Measurements from ENCODE around the gene SLC19A2. TPM values are rescaled to one million over a fixed set of nuclear protein-coding genes. Genes with fewer than 3 reads are reported as not detected.
A peak's percentile ranks its signal among the peaks of the same experiment; 100 is the strongest.

Gene SLC19A2
- polyA plus RNA-seq, 1 donor from 2014 or later, result 0.16 TPM

DNA sequence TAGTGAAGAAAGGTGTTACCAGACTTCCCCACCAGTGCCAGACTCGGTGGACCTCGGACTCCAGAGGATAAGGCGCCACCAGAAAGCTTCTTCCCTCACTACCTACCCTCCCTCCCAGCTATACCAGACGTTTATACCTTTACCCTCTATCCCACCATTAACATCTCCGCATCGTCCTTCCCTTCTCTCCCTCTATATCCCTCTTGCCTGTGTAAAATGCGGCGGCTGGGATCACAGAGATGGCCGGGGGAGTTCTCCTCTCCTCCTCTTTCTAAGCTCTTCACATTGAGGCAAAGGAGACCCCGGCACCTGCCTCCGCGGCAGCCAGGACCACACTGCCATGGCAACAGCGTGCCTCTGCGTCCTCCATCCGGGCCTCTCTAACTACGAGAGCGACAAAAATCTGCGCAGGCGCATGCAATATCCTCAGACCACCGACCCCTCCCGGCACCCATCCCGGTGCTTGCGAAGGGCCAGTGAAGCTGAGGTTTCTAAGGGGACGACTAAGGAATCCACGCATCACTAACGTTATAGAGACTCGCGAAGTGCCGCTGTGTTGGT, 58.6 kb downstream of the SLC19A2 start, which contains the start of gene CCDC181:
Gene CCDC181 (minus strand): TSS at position 394 of the 561 bp plus-strand sequence. CDS start 2,547 bp downstream, outside the sequence.
- Mint-ChIP-seq H3K36me3 (no peaks in the 10 kb centered on the region), H3K4me1 (peaks cover 0 to 6% (median 5%) of the 10 kb centered on the region in 3 donors), H3K9me3 (peaks cover 0 to 12% (median 0%) of the 10 kb centered on the region in 3 donors), H3K27ac (no peak within 1 kb of the TSS), H3K27me3 (peaks cover 49% of the 10 kb centered on the region), H3K4me3 (peak within 1 kb of the TSS; percentile 9 to 87 (median 72))

- no peaks in the 10 kb centered on the region for H3K36me3 Mint-ChIP-seq
- no peak overlapping the region for H3K4me3 Mint-ChIP-seq
- peaks cover 0 to 6% (median 5%) of the 10 kb centered on the region in 3 donors for H3K4me1 Mint-ChIP-seq
- no peak overlapping the region for H3K27ac Mint-ChIP-seq
- H3K27me3 Mint-ChIP-seq, result peaks cover 47% of the 10 kb centered on the region
- peaks cover 0 to 11% (median 0%) of the 10 kb centered on the region in 3 donors for H3K9me3 Mint-ChIP-seq
Measured at GRCh38 chr1:169426174-169426705, 59.5 kb downstream of the SLC19A2 start.

DNA sequence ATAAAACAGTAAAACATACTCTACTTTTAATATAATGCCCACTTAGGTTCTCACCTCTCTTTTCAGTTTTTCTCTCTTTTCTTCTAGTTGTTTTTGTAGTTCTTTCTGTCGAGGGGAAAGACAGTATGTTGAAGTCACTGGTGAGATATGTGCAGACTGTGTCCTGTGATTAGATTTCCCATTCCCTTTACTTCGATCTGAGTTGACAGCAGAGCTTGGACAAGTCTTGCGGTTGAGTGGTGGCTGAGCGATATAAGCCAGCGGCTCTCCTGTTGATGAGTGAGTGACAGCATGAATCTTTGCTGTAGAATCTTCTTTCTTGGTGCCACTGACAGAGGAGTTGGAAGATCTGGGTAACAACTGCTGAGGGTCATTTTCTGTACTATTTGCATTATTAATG, 64.4 kb downstream of the SLC19A2 start:
- Mint-ChIP-seq H3K4me3 (no peak overlapping the region), H3K36me3 (no peaks in the 10 kb centered on the region), H3K4me1 (no peaks in the 10 kb centered on the region), H3K9me3 (no peaks in the 10 kb centered on the region), H3K27ac (no peak overlapping the region), H3K27me3 (peaks cover 21% of the 10 kb centered on the region)

DNA sequence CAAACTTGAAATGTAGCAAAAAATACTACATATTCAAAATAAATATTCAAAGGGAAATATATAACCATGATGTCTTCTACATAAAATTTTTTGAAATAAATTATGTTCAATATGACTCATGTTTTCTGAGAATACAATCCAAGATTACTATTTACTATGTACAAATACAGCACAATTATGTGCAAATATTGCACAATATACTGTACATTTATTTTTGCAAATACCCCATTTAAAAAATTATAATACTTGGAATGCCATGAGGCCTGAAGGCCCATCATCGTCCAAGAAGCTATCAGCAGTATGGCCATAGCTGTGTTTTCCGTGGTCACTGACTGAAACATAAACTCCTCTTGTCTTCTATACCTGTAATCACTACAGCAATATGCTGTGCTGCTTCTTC, 70.8 kb downstream of the SLC19A2 start:
- Mint-ChIP-seq H3K36me3 (no peaks in the 10 kb centered on the region), H3K27ac (no peak overlapping the region), H3K9me3 (peaks cover 2 to 18% (median 5%) of the 10 kb centered on the region in 3 donors), H3K27me3 (peaks cover 2% of the 10 kb centered on the region), H3K4me1 (no peaks in the 10 kb centered on the region), H3K4me3 (no peak overlapping the region)

Other genes starting within 250 kb of the SLC19A2 start
- 10.7 TPM for gene NME7, start 118.1 kb downstream of the SLC19A2 start, polyA plus RNA-seq
- 9.2 TPM for gene BLZF1, start 117.7 kb downstream of the SLC19A2 start, polyA plus RNA-seq
- gene CCDC181, start 58.5 kb downstream of the SLC19A2 start, polyA plus RNA-seq, result not detected
- 0.51 TPM for gene F5, start 100.5 kb upstream of the SLC19A2 start, polyA plus RNA-seq
- 2.2 TPM for gene SELP, start 144.2 kb upstream of the SLC19A2 start, polyA plus RNA-seq
- 1,261 TPM for gene SELL, start 225.7 kb upstream of the SLC19A2 start, polyA plus RNA-seq
- not detected for gene SELE, start 248.1 kb upstream of the SLC19A2 start, polyA plus RNA-seq

All from IgD-negative memory B cell (primary cell).